T-helper 9 cell (primary cell): ENCODE data around the gene SCARF1.

Experiments used
- DNase-seq: peaks from one replicate; pipeline ENCODE4 v3.0.0-alpha.2; 2020

The SCARF1 gene

GRCh38 chr17:1597861-1598342, 47.6 kb downstream of the SCARF1 start:
- no peak for DNase-seq

DNA sequence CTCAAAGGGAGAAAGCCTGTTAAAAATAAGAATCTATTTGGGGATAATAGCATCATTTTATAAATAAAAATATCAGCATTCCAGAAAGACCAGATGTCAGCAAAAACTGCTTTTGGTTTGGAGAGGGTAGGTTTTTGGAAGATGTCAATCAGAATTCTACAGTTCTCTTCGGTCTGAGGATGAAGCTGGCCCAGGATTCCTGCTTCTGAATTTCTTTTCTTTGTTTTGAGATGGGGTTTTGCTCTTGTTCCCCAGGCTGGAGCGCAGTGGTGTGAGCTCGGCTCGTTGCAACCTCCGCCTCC, 52.0 kb downstream of the SCARF1 start:
- no peak for DNase-seq

DNA sequence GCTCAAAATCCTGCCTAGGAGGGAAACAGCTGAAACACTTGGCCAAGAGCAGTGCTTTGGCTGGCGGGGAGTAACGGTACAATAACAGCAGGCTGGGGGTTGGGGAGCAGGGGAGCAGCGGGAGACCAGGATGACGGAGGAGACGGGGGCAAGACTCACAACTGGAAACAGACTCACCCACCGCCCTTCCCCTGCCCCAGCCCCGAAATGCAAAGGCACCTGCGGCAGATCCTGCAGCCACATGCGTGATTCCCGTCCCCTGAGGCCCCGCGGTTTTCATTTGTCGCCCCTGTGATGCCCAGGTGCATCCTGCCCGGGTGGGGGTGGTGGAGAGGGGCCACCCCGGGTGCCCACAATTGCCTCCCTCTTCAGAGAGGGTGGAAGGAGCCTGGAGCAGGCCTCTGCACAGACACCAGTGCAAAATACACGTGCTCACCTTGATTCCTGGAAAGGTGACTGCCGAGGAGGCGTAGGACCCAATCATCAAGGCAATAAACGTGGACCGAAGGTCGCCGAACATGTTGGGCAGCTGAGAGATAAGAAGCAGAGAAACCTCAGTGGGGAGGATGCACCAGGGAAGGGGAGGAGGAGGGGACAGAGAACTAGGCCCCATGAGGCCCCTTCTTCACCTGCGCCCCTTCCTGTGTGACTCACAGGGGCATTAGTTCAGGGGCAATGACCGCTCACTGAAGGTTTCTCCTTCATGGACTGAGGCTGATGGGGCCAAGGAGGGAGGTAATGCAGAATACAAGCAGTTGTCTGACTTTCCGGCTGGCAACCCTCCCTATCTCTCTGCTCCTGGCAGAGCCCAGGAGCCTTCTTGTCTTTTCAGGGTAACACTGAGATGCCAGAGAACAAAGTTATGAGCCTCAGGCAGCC, 52.5 kb downstream of the SCARF1 start:
- no peak for DNase-seq

DNA sequence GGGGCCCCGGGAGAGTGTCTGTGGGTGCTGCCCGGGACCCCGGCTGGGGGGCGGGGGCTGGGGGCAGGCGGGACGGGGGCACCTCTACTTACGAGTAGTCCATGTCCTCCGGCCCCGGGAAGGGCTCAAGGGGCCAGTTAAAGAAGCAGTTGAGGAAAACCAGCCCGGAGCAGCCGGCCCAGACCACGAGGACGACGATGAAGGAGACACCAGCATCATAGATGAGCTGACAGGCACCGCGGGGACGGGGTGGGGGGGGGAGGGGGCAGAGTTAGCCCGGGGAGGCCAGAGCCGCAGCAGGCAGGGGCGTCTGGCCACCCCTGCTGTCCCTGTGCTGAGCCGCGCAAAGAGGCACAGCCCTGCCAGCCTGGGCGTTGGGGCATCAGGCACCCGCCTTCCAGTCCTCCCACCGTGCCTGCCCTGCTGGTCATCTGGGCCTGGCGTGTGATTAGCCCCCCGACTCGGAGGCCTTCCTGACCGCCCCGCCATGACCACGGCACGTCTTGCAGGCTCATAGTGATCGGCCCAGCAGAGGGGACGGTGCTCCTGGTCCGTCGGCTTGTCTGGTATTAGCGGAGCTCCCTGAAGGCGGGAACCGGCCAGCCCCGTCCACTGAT, 54.0 kb downstream of the SCARF1 start:
- no peak for DNase-seq

DNA sequence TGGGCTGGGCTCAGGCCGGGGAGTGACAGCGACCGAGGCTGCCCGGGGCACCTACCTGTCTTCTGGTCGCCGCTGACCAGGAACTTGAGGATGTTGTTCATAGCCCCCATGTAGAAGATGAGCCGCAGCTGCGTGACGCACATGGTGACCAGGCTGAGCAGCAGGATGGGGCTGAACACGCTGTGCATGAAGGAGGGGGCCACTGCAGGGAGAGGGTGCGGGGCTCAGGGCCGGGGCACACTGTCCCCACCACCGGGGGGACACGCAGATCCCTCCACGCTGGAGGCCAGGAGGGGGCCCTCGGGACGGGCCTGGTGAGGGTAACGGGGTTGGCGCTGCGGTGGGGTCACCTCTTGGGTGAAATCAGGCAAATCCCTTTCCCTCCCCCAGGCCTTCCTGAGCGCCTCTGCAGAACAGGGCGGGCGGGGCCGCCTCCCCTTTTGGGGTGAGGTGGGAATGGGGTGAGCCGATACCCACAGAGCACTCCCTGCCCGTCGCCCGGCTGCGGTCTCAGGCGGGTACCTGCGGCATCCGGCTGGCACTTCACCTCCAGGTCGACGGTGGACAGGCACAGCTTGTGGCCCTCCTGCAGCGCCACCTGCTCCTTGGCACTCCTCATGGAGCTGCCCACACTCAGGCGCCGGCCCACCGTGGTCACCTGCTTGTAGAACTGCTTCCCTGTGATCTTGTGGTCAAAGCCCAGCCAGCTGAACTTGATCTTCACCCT, 54.6 kb downstream of the SCARF1 start:
- no peak for DNase-seq

- no peak for DNase-seq
Measured at GRCh38 chr17:1590029-1590746, 55.3 kb downstream of the SCARF1 start.

- no peak for DNase-seq
Measured at GRCh38 chr17:1588821-1589585, 56.5 kb downstream of the SCARF1 start.

GRCh38 chr17:1584167-1584566, 61.4 kb downstream of the SCARF1 start:
- no peak for DNase-seq
